Activated T-cell treated with anti-CD3 and anti-CD28 coated beads for 4 hours (primary cell): Measurements from ENCODE around the gene HEXD.

Experiments used
- DNase-seq: peaks from one replicate; pipeline ENCODE4 v3.0.0-alpha.2; 2020

HEXD gene

DNA sequence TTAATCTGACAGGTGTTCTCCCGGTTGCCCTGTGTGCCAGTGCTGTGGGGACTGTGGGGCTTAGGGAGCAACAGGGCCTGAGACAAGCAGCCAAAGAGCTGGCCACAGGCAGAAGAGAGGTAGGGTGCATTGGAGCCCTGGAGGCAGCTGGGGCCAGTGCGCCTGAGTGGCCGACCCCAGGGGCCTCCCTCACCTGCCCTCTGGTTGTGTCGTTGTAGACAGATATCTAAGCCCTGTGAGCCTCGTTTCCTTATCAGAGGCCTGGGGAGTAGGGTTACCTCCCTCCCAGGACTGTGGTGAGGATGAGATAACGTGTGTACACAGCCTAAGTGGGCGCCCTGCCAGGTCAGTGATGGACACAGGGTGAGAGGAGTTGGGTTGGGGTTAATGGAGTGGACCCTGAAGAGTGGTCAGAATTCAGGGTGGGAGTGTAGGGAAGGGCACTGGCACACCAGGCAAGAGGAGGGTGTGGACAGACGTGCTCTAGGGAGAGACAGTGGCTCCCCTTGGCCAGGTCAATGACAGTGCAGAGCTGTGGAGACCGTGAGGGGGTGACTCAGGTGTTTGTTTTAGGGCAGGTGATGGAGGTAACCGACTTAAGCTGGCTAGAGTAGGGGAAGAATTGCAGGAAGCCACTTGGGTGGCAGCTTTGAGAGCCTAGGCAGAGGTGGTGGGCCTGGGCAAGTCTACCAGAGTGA, 43.8 kb downstream of the HEXD start:
- no peak for DNase-seq

DNA sequence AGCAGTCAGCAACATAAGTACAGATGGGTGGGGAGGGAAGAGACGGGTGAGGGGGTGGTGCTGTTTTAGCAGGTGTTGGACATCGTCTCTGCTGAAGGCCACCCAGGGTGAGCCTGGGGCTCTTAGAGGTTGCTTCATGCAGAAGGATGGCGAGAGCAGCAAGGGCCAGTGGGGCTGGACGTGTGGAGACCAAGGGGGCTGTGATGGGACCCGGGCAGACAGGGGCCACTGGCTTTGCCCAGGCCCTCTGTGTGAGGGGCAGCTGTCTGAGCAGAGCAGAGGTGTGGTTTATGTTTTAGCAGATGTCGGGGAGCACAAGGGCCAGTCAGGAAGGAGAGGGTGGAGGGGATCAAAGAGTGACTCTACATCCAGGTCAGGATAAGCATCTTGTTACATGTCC, 45.2 kb downstream of the HEXD start:
- no peak for DNase-seq

DNA sequence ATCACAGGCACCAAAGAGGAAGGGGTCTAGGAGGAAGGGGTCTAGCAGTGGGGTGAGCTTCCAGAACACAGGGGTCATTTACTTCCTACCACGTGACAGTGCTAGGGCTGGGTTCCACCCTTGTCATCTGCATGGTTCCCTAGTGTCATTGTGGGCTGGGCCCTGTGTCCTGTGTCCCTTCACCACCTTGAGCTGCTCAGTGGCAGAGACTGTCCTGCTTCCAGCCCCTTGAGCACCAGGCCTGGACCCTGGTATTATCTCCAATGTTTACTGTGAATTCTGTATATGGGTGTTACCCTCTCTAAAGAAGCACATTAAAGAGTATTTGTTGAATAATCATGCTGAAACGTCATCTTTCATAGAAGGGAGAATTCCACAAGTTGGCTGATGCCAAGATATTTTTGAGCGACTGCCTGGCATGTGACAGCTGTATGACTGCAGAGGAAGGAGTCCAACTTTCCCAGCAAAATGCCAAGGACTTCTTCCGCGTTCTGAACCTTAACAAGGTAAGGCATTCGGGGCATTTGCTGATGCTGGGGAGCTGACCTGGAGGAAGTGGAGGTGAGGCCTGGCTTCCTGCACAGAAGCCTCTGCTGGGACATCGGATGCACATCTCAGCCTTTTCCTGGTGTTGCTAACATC, 45.9 kb downstream of the HEXD start:
- no peak for DNase-seq

DNA sequence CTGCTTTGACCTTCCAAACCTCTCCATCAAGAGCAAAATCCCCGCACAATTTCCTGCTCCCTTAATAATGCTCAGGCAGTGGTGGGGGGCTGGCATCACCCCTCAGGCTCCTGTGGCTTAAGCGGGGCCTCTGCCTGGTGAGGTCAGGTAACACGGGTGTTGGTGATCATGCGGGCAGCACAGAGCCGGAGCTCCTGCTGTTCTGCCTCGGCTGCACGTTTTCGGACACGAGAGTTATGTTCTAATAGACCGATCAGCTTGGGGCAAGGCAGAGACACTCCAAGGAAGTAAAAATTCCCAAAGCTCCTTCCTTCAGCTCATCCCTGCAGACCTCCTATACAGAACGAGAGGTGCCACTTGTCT, 46.4 kb downstream of the HEXD start:
- DNase-seq, result no peak

DNA sequence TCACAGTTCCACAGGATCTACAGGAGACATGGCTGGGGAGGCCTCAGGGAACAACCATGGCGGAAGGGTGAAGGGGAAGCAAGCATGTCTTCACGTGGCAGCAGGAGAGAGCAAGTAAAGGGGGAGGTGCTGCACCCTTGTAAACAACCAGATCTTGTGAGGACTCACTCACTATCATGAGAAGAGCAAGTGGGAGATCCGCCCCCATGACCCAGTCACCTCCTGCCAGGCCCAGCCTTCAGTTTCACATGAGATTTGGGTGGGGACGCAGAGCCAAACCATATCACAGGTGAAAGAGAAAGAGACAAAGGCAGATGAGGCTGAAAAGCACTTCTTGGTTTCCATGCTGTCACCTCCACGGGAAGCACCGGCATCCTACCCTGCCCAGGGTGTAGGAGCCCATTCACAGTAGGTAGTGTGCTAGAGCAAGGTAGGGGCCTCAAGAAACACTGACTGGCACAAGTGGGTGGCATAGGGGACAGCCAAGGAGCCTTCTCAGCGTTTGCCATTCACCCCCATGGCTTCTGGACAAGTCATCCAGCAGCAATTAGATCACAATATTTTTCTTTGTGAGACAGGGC, 47.0 kb downstream of the HEXD start:
- no peak for DNase-seq

DNA sequence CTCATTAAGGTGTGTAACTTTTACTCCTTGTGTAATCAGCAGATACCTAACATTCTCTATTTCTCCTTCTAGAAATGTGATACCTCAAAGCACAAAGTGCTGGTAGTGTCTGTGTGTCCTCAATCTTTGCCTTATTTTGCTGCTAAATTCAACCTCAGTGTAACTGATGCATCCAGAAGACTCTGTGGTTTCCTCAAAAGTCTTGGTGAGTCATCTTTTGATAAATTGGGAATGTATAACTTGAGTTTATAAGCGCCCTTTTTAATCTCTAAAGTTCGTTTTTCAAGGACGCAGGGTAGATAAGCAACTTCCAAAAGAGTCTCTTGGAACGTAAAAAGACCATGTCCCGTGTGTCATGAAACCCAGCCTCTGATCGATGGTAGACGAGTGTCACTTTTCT, 50.5 kb downstream of the HEXD start:
- DNase-seq, result no peak

DNA sequence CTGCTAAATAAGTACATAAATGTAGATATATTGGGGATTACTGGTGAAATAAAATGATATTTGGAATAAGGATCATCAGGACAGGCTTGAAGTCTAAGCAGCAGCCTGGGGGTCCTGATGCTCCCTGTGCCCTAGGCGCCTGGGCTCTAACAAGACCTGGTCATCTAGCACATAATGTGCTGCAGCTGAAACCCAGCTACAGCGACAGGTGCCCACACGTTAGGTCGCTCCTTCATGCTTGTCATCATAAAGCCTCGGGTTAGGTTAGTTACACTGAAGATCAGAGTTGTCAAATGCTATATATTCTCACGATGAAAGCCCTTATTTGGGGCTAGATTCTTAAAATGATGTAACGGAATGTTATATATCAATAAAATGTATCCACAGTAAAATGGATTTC, 51.9 kb downstream of the HEXD start:
- no peak for DNase-seq

DNA sequence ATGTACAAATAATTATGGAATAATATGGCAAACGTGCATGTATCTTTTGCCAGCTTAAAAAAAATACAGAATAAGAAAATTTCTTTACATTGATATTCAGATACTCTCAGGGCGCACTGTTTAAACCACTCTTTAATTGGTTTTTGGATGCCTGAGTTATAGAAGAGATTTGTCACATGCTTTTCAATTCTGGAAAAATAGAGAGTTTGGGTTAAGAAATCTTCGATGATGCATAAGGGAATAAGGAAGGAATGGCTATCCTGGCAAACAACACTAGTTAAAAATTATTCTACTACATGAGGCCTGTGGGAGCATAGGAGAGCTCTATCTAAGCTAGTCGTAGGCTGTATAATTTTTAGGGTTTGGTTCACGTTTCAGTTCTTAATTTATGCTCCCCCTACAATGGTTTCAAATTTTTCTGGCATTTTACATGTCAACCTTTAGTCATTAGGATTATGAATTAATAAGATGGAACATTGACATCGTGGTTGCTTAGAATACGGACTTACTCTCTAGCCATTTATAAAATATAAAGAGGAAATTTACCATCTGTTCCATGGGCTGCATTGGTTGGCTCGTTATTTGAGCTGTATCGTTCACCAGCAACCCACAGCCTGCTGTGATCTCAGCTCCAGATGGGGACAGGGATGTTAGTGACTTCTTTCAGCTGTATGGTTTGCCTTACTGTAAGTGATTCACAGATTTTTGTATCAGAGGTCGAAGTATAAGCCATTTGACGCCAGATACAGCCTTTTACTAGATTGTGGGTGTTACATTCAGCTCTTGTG, 56.3 kb downstream of the HEXD start:
- no peak for DNase-seq

DNA sequence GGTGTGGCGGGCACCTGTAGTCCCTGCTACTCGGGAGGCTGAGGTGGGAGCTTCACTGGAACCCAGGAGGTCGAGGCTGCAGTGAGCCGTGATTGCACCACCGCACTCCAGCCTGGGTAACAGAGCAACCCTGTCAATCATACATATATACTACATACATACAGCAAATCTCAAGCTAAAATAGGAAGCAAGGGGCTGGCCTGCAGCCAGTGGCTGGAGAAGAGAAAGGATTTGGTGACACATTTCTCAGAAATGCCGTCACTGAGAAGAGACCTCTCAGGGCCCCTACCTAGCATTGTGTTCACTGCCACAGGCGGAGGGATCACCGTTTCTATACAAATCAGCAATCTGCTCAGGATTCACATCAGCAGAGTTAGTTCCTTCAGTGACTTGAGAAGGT, 57.3 kb downstream of the HEXD start:
- no peak for DNase-seq

DNA sequence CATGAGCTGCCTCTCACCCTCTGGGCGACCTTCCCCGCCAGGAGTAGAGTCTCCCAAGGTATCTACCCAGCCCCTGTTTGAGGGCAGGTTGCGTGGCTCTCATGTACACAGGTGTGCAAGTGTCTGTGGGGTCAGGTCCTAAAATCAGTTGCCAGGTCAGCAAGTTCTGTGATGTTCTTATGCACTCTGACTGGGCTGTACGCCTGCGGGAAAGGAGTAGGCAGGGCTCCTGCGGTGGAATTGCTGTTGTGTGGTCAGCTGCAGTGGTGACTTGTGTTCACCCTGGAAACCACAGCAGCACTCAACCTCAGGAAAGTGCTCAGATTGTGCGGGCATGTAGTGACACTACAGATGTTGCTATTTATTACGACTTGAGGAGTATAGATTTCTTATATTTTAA, 59.8 kb downstream of the HEXD start:
- no peak for DNase-seq

DNA sequence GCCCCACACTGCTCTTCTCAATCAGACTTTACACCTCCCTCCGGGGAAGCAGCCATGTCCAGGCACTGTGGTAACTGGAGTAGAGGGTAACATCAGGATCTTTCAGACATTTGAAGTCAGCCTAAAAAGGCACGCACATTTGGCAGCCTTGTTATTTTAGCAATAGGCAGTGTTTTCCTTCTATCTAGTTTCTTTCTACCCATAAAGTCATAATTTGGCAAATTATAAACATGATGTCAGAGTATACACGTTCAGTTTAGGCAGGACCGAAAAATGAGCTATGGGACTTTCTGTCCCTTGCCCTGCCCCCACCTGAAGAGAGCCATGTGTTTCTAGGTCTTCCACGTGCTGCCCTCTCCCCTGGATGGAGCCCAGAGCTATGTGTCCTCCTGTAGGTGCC, 61.5 kb downstream of the HEXD start:
- DNase-seq, result no peak

DNA sequence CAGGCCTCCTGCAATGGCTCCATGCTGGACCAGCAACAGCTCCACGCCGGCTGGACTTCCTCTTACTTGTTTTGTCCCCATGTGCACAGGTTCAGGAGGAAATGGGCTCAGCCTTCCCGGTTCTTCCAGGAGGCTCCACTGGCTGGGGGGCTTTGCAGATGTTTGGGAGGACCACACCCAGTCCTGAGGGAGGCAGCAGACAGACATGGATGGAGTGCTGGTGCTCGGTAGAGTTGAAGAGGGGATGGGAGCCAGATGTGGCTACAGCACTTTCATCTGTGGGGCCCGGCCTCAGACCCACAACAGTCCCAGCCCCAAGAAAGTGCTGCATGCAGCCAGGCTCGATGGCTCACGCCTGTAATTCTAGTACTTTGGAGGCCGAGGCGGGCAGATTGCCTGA, 62.2 kb downstream of the HEXD start:
- no peak for DNase-seq

DNA sequence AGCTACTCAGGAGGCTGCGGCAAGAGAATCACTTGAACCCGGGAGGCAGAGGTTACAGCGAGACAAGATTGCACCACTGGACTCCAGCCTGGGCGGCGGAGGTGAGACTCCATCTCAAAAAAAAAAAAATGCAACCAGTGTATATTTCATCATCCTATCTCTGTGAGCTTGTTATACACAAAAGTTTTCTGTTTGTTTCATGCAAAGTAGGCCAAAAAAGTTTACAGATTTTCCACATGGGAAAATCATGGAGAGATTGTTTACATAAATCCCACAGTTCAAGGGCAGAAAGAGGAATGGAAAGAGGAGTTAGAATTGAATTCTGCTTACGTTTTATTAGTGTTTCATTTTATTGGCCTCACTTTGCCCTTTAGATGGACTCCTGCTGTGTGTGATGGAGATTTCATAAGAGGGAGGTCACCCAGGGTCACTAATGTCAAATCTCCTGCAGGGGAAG, 65.1 kb downstream of the HEXD start:
- no peak for DNase-seq

DNA sequence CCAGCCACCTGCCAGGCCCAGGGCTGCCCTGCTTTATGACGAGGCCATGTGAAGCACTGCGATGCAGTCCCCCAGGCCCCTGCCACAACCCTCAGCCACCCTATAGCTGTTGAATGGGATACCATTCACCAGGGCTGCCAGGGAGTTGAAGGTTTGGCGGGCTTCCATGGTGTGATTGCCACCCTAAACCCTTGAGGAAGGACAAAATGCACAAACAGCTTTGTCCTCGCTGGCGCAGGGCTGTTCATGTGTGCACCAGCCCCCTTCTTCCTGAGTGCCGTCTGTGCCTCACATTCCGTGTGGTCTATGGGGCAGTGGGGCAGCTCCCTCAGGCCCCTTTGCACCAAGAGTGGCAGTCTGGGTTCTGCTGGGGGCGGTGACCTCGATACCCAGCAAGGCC, 65.7 kb downstream of the HEXD start:
- DNase-seq, result no peak

DNA sequence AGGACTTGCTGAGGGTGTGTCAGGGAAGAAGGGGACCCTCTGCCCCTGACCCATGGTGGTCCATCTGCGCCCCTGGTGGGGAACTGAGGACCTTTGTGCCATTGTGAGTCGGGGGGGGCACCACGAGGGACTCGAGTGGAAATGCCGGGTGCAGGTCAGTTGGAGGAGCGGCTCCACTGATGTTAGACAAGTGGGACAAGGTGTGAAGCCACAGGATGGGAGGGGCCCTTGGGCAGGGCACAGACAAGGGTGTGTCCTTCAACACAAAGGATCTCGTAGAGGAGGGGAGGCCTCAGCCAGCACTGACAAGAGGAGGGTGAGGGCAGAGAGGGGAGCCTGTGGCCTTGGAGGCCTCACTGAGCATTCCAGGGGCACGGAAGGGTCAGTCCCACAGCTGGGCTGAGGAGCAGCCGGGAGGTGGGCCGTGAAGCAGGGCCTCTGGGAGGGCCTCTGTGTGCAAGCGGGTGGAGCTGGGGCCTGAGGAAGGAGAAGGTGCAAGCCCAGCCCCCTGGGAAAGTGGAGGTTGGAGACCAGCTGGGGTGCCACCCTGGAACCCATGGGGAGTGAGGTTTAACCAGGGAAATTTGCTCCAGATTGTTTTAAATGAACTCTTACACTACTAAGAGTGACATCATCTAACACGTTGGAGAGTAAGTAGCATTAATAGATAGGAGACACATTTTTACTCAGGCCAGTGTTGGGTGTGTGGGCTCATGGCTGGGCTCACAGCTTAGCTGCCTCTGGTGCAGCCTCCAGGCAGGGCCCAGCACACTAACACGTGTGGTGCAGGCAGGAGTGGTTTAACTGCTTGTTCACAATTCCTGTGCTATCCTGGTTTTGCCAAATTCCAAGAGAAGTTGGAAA, 68.3 kb downstream of the HEXD start:
- no peak for DNase-seq

DNA sequence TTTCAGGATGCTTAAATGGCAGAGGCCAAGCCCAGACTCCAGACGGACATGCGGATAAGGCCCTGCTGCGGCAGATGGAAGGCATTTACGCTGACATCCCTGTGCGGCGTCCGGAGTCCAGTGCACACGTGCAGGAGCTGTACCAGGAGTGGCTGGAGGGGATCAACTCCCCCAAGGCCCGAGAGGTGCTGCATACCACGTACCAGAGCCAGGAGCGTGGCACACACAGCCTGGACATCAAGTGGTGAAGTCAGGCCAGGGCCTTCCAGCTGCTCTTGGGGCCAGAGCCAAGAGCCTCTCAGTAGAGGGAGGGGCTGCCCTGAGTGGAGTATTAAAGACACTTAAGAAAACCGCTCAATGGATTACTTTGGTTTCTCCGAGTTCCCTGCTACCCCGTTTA, 69.8 kb downstream of the HEXD start:
- no peak for DNase-seq

DNA sequence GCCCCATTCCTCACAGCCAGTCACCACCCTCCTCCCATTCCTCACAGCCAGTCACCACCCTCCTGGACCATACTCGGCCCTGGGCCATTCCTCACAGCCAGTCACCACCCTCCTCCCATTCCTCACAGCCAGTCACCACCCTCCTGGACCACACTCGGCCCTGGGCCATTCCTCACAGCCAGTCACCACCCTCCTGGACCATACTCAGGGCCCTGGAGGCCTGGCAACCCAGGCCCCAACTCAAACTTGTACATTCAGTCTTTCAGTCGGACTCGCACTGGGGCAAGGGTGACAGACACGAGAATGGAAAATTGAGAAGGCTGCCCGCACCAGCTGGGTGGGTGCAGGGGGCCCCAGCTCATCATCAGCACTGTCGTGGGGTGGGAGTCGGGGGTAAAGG, 71.0 kb downstream of the HEXD start:
- no peak for DNase-seq

DNA sequence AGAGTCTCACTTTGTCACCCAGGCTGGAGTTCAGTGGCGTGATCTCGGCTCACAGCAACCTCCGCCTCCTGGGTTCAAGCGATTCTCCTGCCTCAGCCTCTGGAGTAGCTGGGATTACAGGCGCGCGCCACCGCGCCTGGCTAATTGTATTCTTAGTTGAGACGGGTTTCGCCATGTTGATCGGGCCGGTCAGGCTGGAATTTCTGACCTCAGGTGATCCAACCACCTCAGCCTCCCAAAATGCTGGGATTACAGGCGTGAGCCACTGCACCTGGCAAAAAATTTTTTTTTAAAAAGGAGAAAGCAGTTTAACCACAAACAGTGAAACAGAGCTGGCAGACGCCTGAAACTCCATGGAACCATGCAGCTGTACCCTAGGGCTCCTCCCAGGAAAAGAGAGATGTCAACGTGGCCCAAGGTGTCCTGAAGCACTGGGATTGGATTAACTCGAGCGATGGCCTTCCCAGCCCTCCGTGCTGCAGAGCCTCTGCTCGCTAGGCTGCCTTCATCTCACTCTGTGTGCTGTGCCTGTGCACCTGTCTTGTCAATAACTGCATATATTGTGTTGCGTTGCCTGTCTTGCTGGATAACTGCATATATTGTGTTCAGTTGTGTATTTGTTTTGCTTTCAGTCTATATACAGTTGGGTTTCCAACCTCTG, 71.8 kb downstream of the HEXD start:
- no peak for DNase-seq

DNA sequence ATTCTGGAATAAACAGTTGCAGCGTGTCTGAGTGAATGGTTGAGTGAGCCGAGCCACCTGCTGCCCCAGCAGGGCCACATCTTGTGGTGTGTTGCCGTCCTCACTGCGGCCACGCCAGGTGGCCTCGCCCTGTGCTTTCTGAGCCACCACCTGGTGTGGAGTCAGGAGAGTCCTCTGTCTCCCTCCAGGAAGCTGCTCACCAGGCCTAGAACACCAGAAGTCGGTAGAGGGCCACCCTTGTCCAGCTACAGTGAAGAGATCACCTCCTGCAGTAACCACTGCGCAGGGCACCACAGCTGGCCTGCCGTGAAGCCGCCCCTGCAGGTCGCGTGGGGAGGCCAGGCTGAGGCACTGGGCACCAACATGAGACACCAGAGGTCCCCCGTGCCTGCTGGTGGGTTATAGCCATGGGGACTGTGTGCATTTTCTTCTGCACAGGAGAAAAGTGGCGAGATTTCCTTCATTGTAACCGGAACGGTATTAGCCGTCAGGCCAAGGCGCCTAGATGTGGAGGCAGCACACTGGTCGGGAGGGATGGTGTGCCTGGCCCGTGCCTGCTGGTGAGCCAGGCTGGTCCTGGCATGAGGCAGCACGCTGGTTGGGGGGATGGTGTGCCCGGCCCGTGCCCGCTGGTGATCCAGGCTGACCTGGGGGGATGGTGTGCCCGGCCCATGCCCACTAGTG, 72.5 kb downstream of the HEXD start:
- no peak for DNase-seq

DNA sequence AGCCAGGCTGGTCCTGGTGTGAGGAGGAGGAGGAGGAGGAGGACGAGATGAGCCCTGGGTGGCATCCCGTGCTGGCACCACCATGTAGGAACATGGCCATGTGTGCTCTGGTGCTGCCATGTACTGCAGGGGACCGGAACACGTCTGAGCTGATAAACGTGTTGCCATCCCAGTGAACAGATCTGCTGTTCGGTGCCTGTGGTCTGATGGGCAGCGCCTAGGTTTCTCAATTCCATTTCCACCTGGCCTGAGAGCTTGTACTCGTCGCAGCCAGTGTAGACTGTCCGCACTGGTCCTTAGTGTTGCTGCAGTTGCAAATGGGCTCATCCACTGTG, 73.0 kb downstream of the HEXD start:
- no peak for DNase-seq

DNA sequence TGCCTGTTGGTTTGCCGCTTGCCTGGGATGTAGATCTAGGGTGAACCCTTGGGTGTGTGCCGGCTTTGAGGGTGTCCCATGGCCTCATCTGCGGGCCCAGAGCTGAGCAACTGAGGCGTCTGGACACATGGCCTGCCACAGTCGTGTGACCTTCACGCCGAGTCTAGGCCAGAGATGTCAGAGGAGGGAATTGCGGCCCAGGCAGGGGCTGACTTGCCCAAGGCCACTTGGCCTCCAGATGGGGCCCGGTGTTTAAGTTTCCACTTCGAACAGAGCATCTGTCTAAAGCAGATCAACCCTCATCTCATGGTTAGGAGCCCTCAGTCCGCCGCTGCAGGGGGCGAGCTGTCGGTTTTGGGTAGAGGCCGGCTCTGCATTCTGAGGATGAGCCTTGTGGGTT, 73.4 kb downstream of the HEXD start:
- no peak for DNase-seq
